WTC11 (cell line): ENCODE measurements around the gene FOXK1. TPM values are rescaled to one million over a fixed set of nuclear protein-coding genes. Genes with fewer than 3 reads are reported as not detected.

Experiments used
- ATAC-seq: fragments of 200-7000 bp; cut with Tn5 transposase; 2 replicates; pipeline ENCODE4 v1.10.0; 2021; ENCODE audit warnings: mild to moderate bottlenecking, moderate library complexity
- CTCF ChIA-PET: fragments of 300-600 bp; sonication (Branson Sonifier 250); formaldehyde crosslinking; loops from one replicate; lab custom pipeline; 2021; ENCODE audit warnings: antibody characterized with exemption; lab: Charles Lee
- POLR2A ChIA-PET: fragments of 350-600 bp; sonication (Branson Sonifier 250); formaldehyde crosslinking; loops from one replicate; lab custom pipeline; 2021; ENCODE audit warnings: antibody characterized with exemption; lab: Charles Lee
- DNase-seq: peaks from one replicate; pipeline ENCODE4 v3.0.0; 2021; ENCODE audit warnings: low spot score
- H3K27ac Mint-ChIP-seq: 2 replicates; pipeline ENCODE4 v1.8.0; 2021; ENCODE audit warnings: mixed read lengths
- H3K27me3 Mint-ChIP-seq: 2 replicates; pipeline ENCODE4 v1.8.0; 2021; ENCODE audit warnings: low read depth, mild to moderate bottlenecking, moderate library complexity, mixed read lengths
- H3K36me3 Mint-ChIP-seq: 2 replicates; pipeline ENCODE4 v1.8.0; 2021; ENCODE audit warnings: mixed read lengths
- H3K4me1 Mint-ChIP-seq: 2 replicates; pipeline ENCODE4 v1.8.0; 2022; ENCODE audit warnings: mixed read lengths
- H3K4me3 Mint-ChIP-seq: 2 replicates; pipeline ENCODE4 v1.8.0; 2021; ENCODE audit warnings: mild to moderate bottlenecking, moderate library complexity, mixed read lengths
- H3K9me3 Mint-ChIP-seq: 2 replicates; pipeline ENCODE4 v1.8.0; 2021; ENCODE audit warnings: mixed read lengths
- ARID4B ChIP-seq: sonication (generic); formaldehyde crosslinking; IDR thresholded peaks from 2 replicates; pipeline ENCODE4 v1.8.0; 2023; ENCODE audit warnings: missing genetic modification reagents, mild to moderate bottlenecking, borderline replicate concordance
- ATF3 ChIP-seq: sonication (generic); formaldehyde crosslinking; conservative IDR thresholded peaks from 2 replicates; pipeline ENCODE4 v1.8.1; 2022; ENCODE audit warnings: mild to moderate bottlenecking, missing genetic modification reagents
- CBFB ChIP-seq: sonication (generic); formaldehyde crosslinking; IDR thresholded peaks from 2 replicates; pipeline ENCODE4 v1.8.1; 2022; ENCODE audit warnings: mild to moderate bottlenecking, low read depth, missing genetic modification reagents
- E2F4 ChIP-seq: sonication (generic); formaldehyde crosslinking; IDR thresholded peaks from 2 replicates; pipeline ENCODE4 v1.8.1; 2022; ENCODE audit warnings: low read depth, mild to moderate bottlenecking, moderate library complexity, missing genetic modification reagents, borderline replicate concordance
- ESRRA ChIP-seq: sonication (generic); formaldehyde crosslinking; IDR thresholded peaks from 2 replicates; pipeline ENCODE4 v1.8.1; 2022; ENCODE audit warnings: mild to moderate bottlenecking, missing genetic modification reagents, borderline replicate concordance
- HMGXB4 ChIP-seq: sonication (generic); formaldehyde crosslinking; IDR thresholded peaks from 2 replicates; pipeline ENCODE4 v1.8.1; 2023; ENCODE audit warnings: mild to moderate bottlenecking, moderate library complexity, missing genetic modification reagents
- IRF1 ChIP-seq: sonication (generic); formaldehyde crosslinking; IDR thresholded peaks from 2 replicates; pipeline ENCODE4 v1.8.0; 2023; ENCODE audit warnings: missing genetic modification reagents
- JUN ChIP-seq: sonication (generic); formaldehyde crosslinking; IDR thresholded peaks from 2 replicates; pipeline ENCODE4 v1.8.0; 2023; ENCODE audit warnings: mild to moderate bottlenecking, missing genetic modification reagents
- NFATC4 ChIP-seq: fragments of 250-450 bp; sonication (Bioruptor Pico); IDR thresholded peaks from 2 replicates; pipeline ENCODE4 v1.9.0; 2021; ENCODE audit warnings: mild to moderate bottlenecking
- NR1H2 ChIP-seq: sonication (generic); formaldehyde crosslinking; IDR thresholded peaks from 2 replicates; pipeline ENCODE4 v1.9.0; 2021; ENCODE audit warnings: mild to moderate bottlenecking, moderate library complexity, missing genetic modification reagents
- PRRX2 ChIP-seq: fragments of 250-450 bp; sonication (Bioruptor Pico); IDR thresholded peaks from 2 replicates; pipeline ENCODE4 v1.8.0; 2021; ENCODE audit warnings: mild to moderate bottlenecking
- TEAD4 ChIP-seq: sonication (generic); formaldehyde crosslinking; IDR thresholded peaks from 2 replicates; pipeline ENCODE4 v1.8.0; 2022; ENCODE audit warnings: mild to moderate bottlenecking, missing genetic modification reagents
- TP53 ChIP-seq: sonication (generic); formaldehyde crosslinking; IDR thresholded peaks from 2 replicates; pipeline ENCODE4 v1.8.1; 2023; ENCODE audit warnings: mild to moderate bottlenecking, missing genetic modification reagents
- ZBTB21 ChIP-seq: sonication (generic); formaldehyde crosslinking; IDR thresholded peaks from 2 replicates; pipeline ENCODE4 v1.8.1; 2023; ENCODE audit warnings: mild to moderate bottlenecking, missing genetic modification reagents, borderline replicate concordance
- ZNF281 ChIP-seq: sonication (generic); formaldehyde crosslinking; IDR thresholded peaks from 2 replicates; pipeline ENCODE4 v1.8.0; 2023; ENCODE audit warnings: mild to moderate bottlenecking, missing genetic modification reagents
- ZNF425 ChIP-seq: fragments of 250-450 bp; sonication (Bioruptor Pico); conservative IDR thresholded peaks from 2 replicates; pipeline ENCODE4 v1.9.0; 2021; ENCODE audit warnings: mild to moderate bottlenecking
- ZNF532 ChIP-seq: fragments of 250-450 bp; sonication (Bioruptor Pico); IDR thresholded peaks from 2 replicates; pipeline ENCODE4 v1.9.0; 2021; ENCODE audit warnings: mild to moderate bottlenecking, borderline replicate concordance
- ZNF671 ChIP-seq: fragments of 250-450 bp; sonication (Bioruptor Pico); IDR thresholded peaks from 2 replicates; pipeline ENCODE4 v1.8.0; 2021; ENCODE audit warnings: mild to moderate bottlenecking
- total RNA-seq: library from RNA; stranded (reverse); gene quantifications from 3 replicates; pipeline ENCODE4 v1.2.3, GENCODE V29; 2021

Gene FOXK1
- total RNA-seq, 1 experiment from 2014 or later, result 21.9 TPM

GRCh38 chr7:4809091-4809591, 127.0 kb downstream of the FOXK1 start:
- ATAC-seq, result no peak
- no peak overlapping the region for H3K27ac Mint-ChIP-seq
- CTCF ChIA-PET, result interaction anchor here (0.9 to 2.1 kb wide), 2 partner anchors 11 to 21 kb away, joined by 3 to 6 read pairs; no protein-coding TSS in a partner anchor
- H3K27me3 Mint-ChIP-seq, result peaks cover 24% of the 10 kb centered on the region
- H3K4me1 Mint-ChIP-seq, result peaks cover under 1% of the 10 kb centered on the region; the same call in 1 of the 2 replicates
- POLR2A ChIA-PET, result no interaction called here
- no peak for DNase-seq
- H3K36me3 Mint-ChIP-seq, result peaks cover 3% of the 10 kb centered on the region; the same call in 1 of the 2 replicates
- peaks cover 7% of the 10 kb centered on the region for H3K9me3 Mint-ChIP-seq
- peak overlapping the region; percentile 34; the same call in 1 of the 2 replicates for H3K4me3 Mint-ChIP-seq
- TF ChIP-seq ZNF671 (CRISPR knock-in tag) (no peak), ARID4B (CRISPR knock-in tag) (no peak), TP53 (no peak), NFATC4 (CRISPR knock-in tag) (no peak), HMGXB4 (CRISPR knock-in tag) (no peak), TEAD4 (CRISPR knock-in tag) (no peak), NR1H2 (CRISPR knock-in tag) (no peak), ZBTB21 (CRISPR knock-in tag) (no peak), ESRRA (no peak), ZNF425 (CRISPR knock-in tag) (no peak), ZNF532 (no peak), ZNF281 (CRISPR knock-in tag) (no peak), E2F4 (CRISPR knock-in tag) (no peak), CBFB (CRISPR knock-in tag) (no peak), IRF1 (no peak), PRRX2 (CRISPR knock-in tag) (no peak), JUN (CRISPR knock-in tag) (no peak), ATF3 (no peak)
